ENCODE data around the gene FAM72B.
"Not testable (repeated sequence)": the region's sequence is repeated elsewhere in the genome, so short reads cannot be mapped to it uniquely, and the experiment has no call there.

- TF ChIP-seq, protein P1, sequence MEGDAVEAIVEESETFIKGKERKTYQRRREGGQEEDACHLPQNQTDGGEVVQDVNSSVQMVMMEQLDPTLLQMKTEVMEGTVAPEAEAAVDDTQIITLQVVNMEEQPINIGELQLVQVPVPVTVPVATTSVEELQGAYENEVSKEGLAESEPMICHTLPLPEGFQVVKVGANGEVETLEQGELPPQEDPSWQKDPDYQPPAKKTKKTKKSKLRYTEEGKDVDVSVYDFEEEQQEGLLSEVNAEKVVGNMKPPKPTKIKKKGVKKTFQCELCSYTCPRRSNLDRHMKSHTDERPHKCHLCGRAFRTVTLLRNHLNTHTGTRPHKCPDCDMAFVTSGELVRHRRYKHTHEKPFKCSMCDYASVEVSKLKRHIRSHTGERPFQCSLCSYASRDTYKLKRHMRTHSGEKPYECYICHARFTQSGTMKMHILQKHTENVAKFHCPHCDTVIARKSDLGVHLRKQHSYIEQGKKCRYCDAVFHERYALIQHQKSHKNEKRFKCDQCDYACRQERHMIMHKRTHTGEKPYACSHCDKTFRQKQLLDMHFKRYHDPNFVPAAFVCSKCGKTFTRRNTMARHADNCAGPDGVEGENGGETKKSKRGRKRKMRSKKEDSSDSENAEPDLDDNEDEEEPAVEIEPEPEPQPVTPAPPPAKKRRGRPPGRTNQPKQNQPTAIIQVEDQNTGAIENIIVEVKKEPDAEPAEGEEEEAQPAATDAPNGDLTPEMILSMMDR (IDR thresholded peaks at IDR 0.05) = not testable (repeated sequence)
- TF ChIP-seq POLR2AphosphoS5 (IDR thresholded peaks at IDR 0.05; ENCODE audit: insufficient read depth in 1 of 2, low read depth in 1 of 2); POLR2A (IDR thresholded peaks at IDR 0.05): not testable (repeated sequence)
Measured at GRCh38 chr1:121186191-121186590, 2.1 kb upstream of the FAM72B start.

All from vagina (tissue), 2 donors.